NCI-H446 treated with DMSO at 0.1 percent for 48 hours (cell line): ENCODE data around the gene ADRA2B.
"Not testable (repeated sequence)": the region's sequence is repeated elsewhere in the genome, so short reads cannot be mapped to it uniquely, and the experiment has no call there.

ENCODE experiments used
- DNase-seq: peaks from one replicate; lab custom pipeline; 2025; lab: John Stamatoyannopoulos, UW

The ADRA2B gene

GRCh38 chr2:96069878-96070277 lies 46.5 kb downstream of the ADRA2B start:
- not testable (repeated sequence) for DNase-seq

- DNase-seq, result not testable (repeated sequence)
Measured at GRCh38 chr2:96067902-96068581, 48.3 kb downstream of the ADRA2B start.

GRCh38 chr2:96067098-96067660 lies 49.2 kb downstream of the ADRA2B start:
- DNase-seq, result not testable (repeated sequence)

GRCh38 chr2:96066511-96066910 lies 49.9 kb downstream of the ADRA2B start:
- not testable (repeated sequence) for DNase-seq

- DNase-seq, result not testable (repeated sequence)
Measured at GRCh38 chr2:96065954-96066353, 50.4 kb downstream of the ADRA2B start.

- DNase-seq, result no peak
Measured at GRCh38 chr2:96065381-96065930, 50.9 kb downstream of the ADRA2B start.

- DNase-seq, result not testable (repeated sequence)
Measured at GRCh38 chr2:96064760-96065159, 51.6 kb downstream of the ADRA2B start.

GRCh38 chr2:96064047-96064675 lies 52.2 kb downstream of the ADRA2B start:
- DNase-seq, result not testable (repeated sequence)

GRCh38 chr2:96063116-96063899 lies 53.1 kb downstream of the ADRA2B start:
- not testable (repeated sequence) for DNase-seq
